GM11168 (cell line): ENCODE data around the gene IGSF9B.

Experiments used
- in situ Hi-C: fragments of 300-500 bp; cut with MboI; formaldehyde crosslinking; loops from one replicate; pipeline ENCODE4 v1.12.0; 2022; ENCODE audit warnings: low sequenced_read_pairs; ENCODE audit not compliant: unreplicated experiment

The IGSF9B gene

GRCh38 chr11:133922078-133922870, 34.5 kb downstream of the IGSF9B start:
- in situ Hi-C loops = no loop called here

DNA sequence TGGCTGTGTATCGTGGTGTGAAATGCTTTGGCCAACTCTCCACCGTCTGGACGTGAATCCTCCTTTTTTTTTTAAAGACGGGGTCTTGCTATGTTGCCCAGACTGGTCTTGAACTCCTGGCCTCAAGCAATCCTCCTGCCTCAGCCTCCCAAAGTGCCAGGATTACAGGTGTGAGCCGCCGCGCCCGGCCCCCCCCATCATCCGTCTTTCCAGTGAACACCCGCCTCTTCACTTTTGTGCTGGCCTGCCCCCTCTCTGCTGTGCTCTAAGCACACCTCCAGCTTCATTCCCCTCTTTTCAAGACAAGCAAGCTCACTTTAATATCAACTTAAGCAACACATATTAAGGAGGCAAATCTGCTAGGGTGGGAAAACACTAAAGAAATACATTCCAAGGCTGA, 35.3 kb downstream of the IGSF9B start:
- in situ Hi-C loops = no loop called here

DNA sequence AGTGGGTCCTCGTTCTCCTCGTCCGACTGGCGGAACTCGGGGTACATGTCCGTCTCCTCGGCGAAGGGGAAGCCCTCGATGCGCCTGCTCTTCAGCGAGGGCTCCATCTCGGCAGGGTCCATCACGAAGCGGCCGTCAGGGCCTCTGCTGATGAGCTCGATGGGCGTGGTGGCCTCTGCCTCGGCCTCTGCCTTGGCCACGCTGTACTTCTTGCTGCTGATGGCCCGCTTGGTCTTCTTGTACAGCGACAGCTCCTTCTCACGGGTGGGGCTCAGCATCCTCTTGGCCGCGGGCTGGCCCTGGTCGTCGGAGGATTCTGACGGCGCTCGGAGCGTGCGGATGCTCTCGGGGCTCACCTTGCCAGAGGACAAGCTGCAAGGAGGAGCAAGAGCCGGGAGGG, 35.7 kb downstream of the IGSF9B start:
- in situ Hi-C loops = no loop called here

- in situ Hi-C loops = no loop called here
These were observed 36.4 kb downstream of the IGSF9B start for GRCh38 chr11:133920109-133920990.

GRCh38 chr11:133919330-133920108, 37.2 kb downstream of the IGSF9B start:
- in situ Hi-C loops = no loop called here

GRCh38 chr11:133918608-133919260, 38.0 kb downstream of the IGSF9B start:
- in situ Hi-C loops = no loop called here

GRCh38 chr11:133917921-133918607, 38.7 kb downstream of the IGSF9B start:
- in situ Hi-C loops = no loop called here

- in situ Hi-C loops = no loop called here
These were observed 39.9 kb downstream of the IGSF9B start for GRCh38 chr11:133916784-133917440.

DNA sequence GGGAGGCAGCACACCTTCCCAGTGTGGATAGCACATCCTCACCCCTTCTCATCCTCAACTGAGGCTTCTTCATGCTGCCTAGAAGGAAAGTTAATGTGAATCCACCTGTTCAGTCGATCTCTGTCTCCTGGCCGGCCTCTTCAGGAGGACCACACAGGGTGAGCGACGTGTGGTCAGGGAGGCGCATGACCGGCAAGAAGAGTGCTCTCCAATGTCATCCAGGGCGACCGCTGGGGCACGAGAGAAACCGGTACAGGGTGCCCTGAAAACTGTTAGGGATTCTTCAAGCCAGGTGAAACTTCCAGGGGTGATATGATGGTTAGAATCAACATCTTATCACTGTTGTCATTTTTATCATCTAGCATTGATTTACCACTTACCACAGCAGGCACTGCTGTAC, 43.0 kb downstream of the IGSF9B start:
- in situ Hi-C loops = no loop called here

DNA sequence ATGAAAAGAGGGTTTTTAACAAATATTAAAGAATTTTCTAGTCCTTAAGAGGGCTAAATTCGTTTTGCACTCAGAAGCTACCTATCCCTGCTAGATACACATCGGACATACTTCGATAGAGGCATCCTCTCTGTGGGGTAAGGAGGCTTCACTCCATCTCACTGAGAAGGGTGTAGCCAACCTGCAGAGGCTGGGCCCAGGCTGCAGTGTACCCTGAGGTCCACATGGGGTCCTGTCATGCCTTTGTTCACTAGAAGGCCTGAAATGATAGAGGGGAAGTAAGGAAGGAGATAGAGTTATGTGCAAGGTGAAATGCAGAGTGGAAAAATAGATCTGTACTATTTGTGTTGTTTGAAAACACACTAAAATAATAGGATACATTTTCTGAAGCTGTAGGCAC, 45.6 kb downstream of the IGSF9B start:
- in situ Hi-C loops = no loop called here

GRCh38 chr11:133910101-133910500, 46.7 kb downstream of the IGSF9B start:
- in situ Hi-C loops = no loop called here

- in situ Hi-C loops = no loop called here
These were observed 47.9 kb downstream of the IGSF9B start for GRCh38 chr11:133908827-133909226.

DNA sequence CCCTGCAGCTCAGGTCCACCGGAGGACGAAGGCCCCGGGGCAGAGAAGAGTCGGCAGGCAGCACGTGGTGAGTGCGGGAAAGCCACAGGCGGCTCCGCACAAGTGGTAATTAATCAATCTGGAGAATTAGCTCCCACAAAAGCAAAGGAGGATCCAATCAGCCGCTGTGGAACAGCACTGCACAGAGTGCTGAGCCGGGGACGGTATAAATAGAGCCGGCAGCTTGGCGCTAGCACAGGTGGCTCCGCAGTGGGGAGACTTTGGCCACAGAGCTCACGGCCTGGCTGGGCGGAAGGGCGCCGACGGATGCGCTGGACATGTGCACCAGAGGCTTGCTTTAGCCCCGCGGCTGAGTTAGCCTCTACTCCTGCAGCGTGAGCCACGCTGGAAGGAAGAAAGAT, 48.9 kb downstream of the IGSF9B start:
- in situ Hi-C loops = no loop called here

GRCh38 chr11:133907216-133907615, 49.6 kb downstream of the IGSF9B start:
- in situ Hi-C loops = no loop called here

DNA sequence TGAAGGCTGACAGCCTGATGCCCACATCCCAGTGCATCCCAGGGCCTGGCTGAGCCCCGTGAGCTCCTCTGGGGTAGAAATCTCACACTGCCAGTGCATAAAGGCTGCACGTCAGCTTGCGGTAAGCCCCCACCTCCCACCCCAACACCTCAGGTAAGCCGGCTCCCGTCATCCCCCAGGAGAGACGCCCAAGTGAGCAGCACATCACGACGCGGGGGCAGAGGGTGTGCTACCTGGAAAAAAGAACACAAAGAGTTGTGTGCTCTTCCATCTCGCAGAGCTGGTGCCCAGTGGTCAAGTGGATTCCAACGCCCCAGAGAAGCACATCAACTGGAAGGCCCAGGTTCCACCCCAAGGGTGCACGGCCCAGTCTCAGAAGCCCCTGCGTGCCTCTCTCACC, 50.0 kb downstream of the IGSF9B start:
- in situ Hi-C loops = no loop called here

GRCh38 chr11:133906241-133906640, 50.5 kb downstream of the IGSF9B start:
- in situ Hi-C loops = no loop called here

DNA sequence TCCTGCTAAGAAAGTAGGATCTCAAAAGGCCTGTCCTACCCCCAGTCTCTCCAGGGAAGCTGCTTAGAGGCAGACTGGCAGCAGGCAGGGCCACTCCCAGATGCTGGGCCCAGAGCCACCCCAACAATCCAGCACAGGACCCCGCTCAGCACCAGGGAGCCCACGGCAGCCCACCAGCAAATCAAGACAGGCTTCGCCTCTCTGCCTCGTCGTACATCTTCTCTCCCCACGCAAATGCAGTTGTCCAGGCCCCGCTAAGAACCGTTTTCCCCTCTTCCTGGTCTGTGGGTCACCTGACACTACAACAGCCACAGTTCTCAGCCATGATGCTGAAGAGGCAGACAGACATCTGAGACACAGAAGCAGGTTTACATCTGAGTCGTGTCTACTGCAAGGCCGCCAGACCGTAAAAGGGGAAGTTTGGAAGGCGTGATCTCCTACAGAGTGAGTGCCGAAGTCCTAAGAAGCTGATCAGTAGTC, 51.1 kb downstream of the IGSF9B start:
- in situ Hi-C loops = no loop called here

DNA sequence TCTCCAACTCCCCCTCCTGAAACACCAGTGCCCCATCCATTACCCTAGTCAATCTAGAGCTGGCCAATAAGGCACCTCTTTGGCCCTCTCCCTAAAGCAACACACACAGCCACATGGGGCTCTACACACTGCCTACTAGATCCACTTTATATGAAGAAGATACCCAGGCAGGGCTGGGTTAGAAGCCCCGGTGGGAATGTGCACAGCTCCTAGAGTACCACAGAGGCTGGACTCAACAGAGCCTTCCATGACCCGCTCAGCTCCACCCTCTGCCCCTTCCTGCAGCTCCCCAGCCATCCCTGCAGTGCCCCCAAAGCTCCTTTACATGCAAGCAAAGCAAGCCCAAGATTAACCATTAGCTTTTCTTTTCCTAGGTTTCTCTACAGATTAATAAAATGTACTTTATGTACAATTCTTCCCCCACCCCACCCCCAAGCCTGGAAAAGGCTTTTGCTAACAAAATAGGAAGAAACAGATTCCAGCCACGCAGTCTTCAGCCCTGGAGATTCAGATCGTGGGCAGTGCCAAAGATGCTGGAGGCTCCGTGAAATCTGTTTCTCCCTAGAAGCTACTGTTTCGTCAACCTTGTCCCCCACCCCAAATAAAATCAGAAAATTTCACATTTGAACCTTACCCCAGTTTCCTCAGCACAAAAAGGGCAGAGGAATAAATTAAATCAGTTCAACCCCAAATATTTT, 51.8 kb downstream of the IGSF9B start:
- in situ Hi-C loops = no loop called here
